Effector CD8-positive, alpha-beta T cell (primary cell): ENCODE measurements around the gene FIG4.
A peak's percentile ranks its signal among the peaks of the same experiment; 100 is the strongest.
"Not testable (repeated sequence)": the region's sequence is repeated elsewhere in the genome, so short reads cannot be mapped to it uniquely, and the experiment has no call there.

Source experiments
- DNase-seq: peaks from one replicate; lab custom pipeline; 2025; lab: John Stamatoyannopoulos, UW

Gene FIG4

GRCh38 chr6:109702791-109703190, 11.7 kb downstream of the FIG4 start:
- DNase-seq = no peak

DNA sequence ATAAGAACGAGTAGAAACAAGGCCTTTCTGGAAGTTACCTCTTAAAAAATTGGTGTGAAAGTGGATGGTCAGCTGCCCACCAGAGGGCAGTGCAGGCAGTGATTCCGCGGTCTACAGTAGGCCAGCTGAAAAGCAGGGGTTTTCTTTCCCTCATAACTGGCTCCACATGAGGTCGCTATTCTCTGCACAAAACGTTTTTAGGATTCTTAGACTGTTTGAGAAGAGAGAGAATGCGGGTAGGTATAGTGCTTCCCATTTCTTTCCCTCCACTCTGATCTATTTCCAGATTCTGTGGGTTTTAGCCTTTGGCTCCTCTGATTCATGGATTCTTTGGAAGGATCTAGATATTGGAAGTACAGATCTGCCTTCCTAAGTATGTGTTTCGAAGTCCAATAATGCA, 14.2 kb downstream of the FIG4 start:
- DNase-seq = peak; percentile 48

- DNase-seq = no peak
Observed at GRCh38 chr6:109706513-109706912, 15.4 kb downstream of the FIG4 start.

GRCh38 chr6:109708099-109708498, 17.0 kb downstream of the FIG4 start:
- DNase-seq = not testable (repeated sequence)

GRCh38 chr6:109713097-109713496, 22.0 kb downstream of the FIG4 start:
- no peak for DNase-seq

DNA sequence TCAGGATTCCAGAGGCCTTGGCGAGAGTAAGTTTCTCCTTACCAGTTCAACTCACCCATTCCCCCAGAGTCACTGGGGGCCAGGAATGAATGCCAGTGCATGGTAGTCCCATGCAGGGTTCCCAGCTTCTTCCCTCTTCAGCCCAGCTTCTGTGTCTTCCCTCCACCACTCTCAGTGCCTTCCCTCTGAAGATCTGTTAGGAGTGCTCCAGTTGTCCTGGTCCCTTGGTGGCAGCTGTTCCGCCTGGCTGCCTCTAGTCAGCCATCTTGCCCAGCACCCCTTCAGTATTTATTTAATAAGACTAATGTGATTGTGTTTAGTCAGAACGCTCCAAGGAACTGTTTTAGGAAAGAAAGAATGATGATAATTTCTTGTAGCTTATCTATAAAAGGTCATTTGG, 23.1 kb downstream of the FIG4 start:
- no peak for DNase-seq

- DNase-seq = no peak
Observed at GRCh38 chr6:109714611-109715010, 23.5 kb downstream of the FIG4 start.

GRCh38 chr6:109715616-109716015, 24.5 kb downstream of the FIG4 start:
- no peak for DNase-seq

DNA sequence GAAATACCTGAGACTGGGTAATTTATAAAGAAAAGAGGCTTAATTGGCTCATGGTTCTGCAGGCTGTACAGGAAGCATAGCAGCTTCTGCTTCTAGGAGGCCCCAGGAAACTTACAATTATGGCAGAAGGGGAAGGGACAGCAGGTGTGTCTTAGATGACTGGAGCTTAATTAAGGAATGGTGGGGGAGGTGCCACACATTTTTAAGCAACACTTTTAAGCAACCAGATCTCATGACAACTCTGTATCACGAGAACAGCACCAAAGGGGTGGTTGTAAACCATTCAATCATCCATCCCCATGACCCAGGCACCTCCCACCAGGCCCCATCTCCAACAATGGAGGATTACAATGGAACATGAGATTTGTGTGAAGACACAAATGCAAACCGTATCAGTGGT, 26.9 kb downstream of the FIG4 start:
- no peak for DNase-seq

DNA sequence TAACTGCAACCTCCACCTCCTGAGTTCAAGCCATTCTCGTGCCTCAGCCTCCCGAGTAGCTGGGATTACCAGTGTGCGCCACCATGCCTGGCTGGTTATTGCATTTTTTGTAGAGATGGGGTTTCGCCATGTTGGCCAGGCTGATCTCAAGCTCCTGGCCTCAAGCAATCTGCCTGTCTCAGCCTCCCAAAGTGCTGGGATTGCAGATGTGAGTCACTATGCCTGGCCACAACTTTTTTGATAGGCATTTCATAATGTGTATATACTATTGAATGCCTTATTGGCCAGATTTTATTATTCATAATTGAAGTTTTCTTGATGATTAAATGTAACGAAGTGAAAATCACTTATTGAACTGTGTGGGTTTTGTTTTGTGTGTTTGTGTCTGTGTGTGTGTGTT, 27.9 kb downstream of the FIG4 start:
- no peak for DNase-seq

- no peak for DNase-seq
Observed at GRCh38 chr6:109720311-109720710, 29.2 kb downstream of the FIG4 start.

- no peak for DNase-seq
Observed at GRCh38 chr6:109722011-109722410, 30.9 kb downstream of the FIG4 start.

DNA sequence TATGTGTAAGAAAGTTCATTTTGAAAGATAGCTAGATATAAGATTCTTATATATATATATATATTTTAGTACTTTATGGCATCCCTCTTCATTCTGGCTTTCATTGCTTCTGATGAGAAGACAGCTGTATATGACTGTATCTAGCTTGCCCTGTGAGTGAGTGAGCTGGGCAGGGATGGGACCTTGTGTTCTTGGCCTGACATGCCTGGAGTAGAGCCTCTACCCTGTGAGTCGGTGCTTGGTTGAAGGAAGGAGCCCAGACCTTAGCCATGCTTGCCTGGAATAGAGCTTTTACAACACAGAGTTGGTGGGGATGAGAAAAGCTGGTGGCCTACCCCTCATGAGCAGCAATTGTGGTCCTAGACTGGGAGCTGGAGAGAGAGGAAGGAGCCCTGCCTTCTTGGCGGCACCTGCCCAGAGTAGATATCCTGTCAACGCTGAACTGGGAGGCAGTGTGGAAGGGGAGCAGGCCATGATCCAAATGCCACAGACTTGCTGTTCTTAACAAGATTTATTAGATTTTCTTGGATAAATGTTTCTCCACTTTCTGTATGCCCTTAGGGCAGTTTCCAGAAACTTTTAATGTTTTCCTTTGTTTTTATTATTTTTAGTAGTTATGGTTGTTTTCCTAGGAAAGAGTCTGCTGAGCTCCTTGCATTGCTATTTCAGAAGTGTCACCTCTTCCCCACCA, 31.6 kb downstream of the FIG4 start:
- no peak for DNase-seq

DNA sequence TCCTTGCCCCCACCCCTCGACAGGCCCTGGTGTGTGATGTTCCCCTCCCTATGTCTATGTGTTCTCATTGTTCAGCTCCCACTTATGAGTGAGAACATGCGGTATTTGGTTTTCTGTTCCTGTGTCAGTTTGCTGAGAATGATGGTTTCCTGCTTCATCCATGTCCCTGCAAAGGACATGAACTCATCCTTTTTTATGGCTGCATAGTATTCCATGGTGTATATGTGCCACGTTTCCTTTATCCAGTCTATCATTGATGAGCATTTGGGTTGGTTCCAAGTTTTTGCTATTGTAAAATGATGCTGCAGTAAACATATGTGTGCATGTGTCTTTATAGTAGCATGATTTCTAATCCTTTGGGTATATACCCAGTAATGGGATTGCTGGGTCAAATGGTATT, 34.2 kb downstream of the FIG4 start:
- DNase-seq = not testable (repeated sequence)

DNA sequence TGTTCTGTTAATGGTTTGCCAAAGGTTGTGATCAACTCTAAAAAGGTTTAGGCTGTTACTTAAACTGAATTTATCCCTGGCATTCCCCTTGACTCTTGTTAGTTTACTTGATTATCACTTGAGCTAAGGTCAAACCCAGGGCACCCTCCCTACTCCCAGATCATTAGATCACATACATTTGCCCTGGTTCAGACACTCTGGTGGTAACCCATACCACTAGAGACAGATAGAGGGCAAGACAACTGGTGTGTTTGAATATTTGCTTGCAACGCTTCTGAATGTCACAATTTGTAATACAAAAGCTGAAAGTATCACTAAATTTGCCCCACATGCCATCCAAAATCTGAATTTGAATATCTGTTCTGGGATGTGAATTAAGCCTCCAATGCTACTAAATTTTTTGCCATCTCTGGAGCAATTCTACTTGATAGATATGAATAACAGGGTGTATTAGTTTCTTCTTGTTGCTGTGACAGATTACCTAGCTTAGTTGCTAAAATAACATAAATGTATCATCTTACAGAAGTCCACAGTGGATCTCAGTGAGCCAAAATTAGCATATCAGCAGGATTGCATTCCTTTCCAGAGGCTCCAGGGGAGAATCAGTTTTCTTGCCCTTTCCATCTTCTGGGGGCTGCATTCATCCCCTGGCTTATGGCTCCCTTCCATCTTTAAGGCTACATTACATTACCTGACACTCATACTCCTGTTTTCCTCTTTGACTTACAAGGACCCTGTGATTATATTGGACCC, 45.4 kb downstream of the FIG4 start:
- DNase-seq = no peak

DNA sequence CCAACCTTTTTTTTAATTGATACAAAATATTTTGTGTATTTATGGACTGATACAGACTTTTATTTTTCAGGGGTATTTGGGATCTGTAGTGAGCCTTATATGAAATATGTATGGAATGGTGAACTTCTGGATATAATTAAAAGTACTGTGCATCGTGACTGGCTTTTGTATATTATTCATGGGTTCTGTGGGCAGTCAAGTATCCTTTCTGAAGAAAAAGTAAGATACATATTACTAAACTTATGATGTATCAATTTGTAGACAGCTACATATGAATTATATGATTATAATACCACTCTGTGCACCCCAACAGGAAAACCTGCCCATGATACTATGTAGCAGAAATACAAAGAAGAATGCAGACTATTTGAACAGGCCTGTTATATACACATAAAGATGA, 47.2 kb downstream of the FIG4 start:
- no peak for DNase-seq

DNA sequence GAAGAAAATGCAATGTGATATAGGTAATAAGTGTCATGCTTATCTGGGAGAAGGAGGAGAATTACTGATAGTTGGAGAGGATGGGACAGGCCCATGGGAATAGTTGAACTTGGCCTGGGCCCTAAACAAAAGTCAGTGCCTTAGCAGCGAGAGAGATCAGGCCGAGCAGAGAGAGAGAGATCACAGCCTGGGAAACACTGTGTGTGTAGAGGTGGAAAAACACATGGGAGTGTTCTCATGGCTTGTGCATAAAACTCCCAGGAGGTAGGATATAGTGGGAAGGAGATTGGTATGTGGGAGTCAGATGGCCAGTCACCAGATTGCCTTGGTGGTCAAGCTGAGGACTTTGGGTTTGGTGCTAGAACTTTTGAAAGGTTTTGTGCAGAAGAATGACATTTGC, 47.6 kb downstream of the FIG4 start:
- no peak for DNase-seq

DNA sequence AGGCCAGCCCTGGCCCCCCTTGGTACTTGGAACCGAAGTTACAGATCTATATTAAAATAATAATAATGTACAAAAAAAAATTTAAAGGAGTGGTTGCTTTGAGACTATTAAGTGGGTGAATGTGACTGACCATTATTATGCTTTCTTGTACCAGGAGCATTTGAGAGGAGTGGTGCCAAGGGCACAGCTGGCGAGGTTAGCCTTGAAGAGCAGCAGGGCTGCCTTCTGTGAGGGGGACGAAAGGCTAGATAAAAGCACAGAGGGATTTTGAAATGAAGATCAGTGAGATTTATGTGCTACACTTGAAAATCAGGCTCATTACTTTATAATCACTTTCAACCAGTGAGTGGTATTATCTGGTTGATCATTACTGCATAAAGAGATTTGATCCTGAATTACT, 48.6 kb downstream of the FIG4 start:
- no peak for DNase-seq

DNA sequence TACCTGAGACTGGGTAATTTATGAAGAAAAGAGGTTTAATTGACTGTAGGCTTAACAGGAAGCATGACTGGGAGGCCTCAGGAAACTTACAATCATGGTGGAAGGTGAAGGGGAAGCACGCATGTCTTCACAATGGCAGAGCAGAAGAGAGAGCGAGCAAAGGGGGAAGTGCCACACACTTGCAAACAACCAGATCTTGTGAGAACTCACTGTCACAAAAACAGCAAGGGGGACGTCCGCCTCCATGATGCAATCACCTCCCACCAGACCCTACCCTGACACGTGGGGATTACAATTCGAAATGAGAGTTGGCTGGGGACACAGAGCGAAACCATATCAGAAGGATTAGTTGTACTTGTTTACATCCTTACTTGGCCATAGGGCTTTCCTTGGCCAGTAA, 49.7 kb downstream of the FIG4 start:
- no peak for DNase-seq

- no peak for DNase-seq
Observed at GRCh38 chr6:109743739-109744138, 52.6 kb downstream of the FIG4 start.

GRCh38 chr6:109744779-109745178, 53.7 kb downstream of the FIG4 start:
- not testable (repeated sequence) for DNase-seq

- DNase-seq = no peak
Observed at GRCh38 chr6:109747221-109747620, 56.1 kb downstream of the FIG4 start.

DNA sequence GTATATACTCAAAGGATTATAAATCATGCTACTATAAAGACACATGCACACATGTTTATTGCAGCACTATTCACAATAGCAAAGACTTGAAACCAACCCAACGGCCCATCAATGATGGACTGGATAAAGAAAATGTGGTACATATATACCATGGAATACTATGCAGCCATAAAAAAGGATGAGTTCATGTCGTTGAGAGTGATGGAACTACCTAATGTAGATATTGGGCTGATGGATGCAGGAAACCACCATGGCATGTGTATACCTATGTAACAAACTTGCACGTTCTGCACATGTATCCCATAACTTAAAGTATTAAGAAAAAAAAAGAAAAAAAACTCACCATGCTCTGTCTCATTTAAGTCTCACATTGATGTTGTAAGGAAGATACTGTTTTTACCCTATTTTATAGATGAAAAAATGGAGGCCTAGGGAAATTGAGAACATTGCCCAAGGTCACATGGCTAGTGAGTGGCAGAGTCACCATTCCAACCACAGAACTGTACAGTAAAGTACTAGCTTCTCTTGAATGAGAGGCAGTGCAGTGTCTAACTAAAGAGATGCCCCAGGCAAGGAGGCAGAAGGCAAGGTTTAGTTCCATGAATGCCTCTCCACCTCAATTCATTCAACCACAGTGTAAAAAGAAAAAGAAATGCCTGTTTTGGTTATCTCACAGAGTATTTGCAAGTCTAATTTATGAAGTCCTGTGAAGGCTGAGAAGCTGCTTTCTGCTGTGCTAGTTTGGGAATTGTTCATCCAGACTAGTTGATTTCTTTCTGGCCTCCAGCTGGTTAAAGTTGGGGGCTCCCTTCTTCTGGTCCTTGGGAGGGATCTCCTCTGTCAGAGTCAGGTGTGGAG, 68.2 kb downstream of the FIG4 start:
- DNase-seq = no peak
